Activated CD4-positive, alpha-beta T cell treated with anti-CD3 and anti-CD28 coated beads, Interleukin-2, amount 50 U/mL, for 1 hour (primary cell): ENCODE data around the gene INO80B.
"Not testable (repeated sequence)": the region's sequence is repeated elsewhere in the genome, so short reads cannot be mapped to it uniquely, and the experiment has no call there.

Experiments used
- DNase-seq: peaks from one replicate; pipeline ENCODE4 v3.0.0-alpha.2; 2020

INO80B gene

GRCh38 chr2:74454654-74455511 is at the start of gene INO80B:
Gene INO80B, plus strand, starts transcription at chr2:74455087. Its CDS starts 30 bp downstream, at chr2:74455117.
- DNase-seq: peak; percentile 96

GRCh38 chr2:74406035-74406434 is 48.9 kb upstream of the INO80B start:
- no peak for DNase-seq

GRCh38 chr2:74407682-74408081 is 47.2 kb upstream of the INO80B start:
- no peak for DNase-seq

GRCh38 chr2:74413001-74413698 is 41.7 kb upstream of the INO80B start:
- no peak for DNase-seq

- no peak for DNase-seq
These were observed 40.4 kb upstream of the INO80B start for GRCh38 chr2:74414441-74414840.

GRCh38 chr2:74414881-74415761 is 39.8 kb upstream of the INO80B start:
- no peak for DNase-seq

GRCh38 chr2:74415762-74416395 is 39.0 kb upstream of the INO80B start:
- DNase-seq: no peak

- no peak for DNase-seq
These were observed 38.1 kb upstream of the INO80B start for GRCh38 chr2:74416778-74417177.

- no peak for DNase-seq
These were observed 37.7 kb upstream of the INO80B start for GRCh38 chr2:74417197-74417596.

- DNase-seq: no peak
These were observed 37.1 kb upstream of the INO80B start for GRCh38 chr2:74417763-74418162.

GRCh38 chr2:74418312-74418711 is 36.6 kb upstream of the INO80B start:
- no peak for DNase-seq

GRCh38 chr2:74419345-74419744 is 35.5 kb upstream of the INO80B start:
- DNase-seq: no peak

- DNase-seq: no peak
These were observed 34.9 kb upstream of the INO80B start for GRCh38 chr2:74420006-74420405.

GRCh38 chr2:74420443-74421103 is 34.3 kb upstream of the INO80B start:
- DNase-seq: not testable (repeated sequence)

GRCh38 chr2:74421221-74421870 is 33.5 kb upstream of the INO80B start, which contains the start of the genes C2orf81 and WDR54:
Gene C2orf81, minus strand, starts transcription at chr2:74421619. Its CDS starts 59 bp downstream, at chr2:74421560.
Gene WDR54, plus strand, starts transcription at chr2:74421730. Its CDS starts 424 bp downstream, at chr2:74422154.
- peak; percentile 92 for DNase-seq

GRCh38 chr2:74423231-74424095 is 31.4 kb upstream of the INO80B start:
- DNase-seq: no peak

- DNase-seq: no peak
These were observed 30.5 kb upstream of the INO80B start for GRCh38 chr2:74424139-74424992.

- no peak for DNase-seq
These were observed 29.9 kb upstream of the INO80B start for GRCh38 chr2:74424995-74425406.

GRCh38 chr2:74425523-74425922 is 29.4 kb upstream of the INO80B start:
- DNase-seq: no peak
